ENCODE data around the gene UEVLD. TPM values are rescaled to one million over a fixed set of nuclear protein-coding genes. Genes with fewer than 3 reads are reported as not detected.

UEVLD gene
- total RNA-seq, 1 experiment from 2014 or later, result 23.1 TPM

DNA sequence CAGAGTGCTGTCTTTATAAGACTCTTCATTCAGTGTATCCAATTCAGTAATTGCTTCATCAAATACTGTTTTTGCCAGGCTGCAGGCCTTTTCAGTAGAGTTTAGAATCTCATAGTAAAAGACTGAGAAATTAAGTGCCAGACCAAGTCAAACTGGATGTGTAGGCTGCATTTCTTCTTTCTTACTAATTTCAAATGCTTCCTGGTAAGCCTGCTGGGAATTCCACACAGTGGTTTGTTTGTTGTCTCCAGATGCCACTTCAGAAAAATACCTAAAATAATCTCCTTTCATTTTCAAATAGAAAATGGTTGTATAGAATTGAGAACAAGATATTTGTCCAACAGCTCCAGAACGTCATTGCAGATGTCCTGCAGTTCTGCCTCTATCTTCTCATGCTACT, 98.2 kb downstream of the UEVLD start:
- intact Hi-C loops (cut with micrococcal nuclease; ENCODE audit: unreplicated experiment), result loop anchor here (5.0 to 10.0 kb wide), 3 partner anchors 93 to 248 kb away; no protein-coding TSS in a partner anchor
- H3K36me3 Mint-ChIP-seq (ENCODE audit: insufficient read depth, unreplicated experiment), result peaks cover 11% of the 10 kb centered on the region
- TSS peak; percentile 32 for BruUV-seq (replicated peaks)

GRCh38 chr11:18485913-18486528, 102.5 kb downstream of the UEVLD start:
- DNase-seq, result no peak
- Mint-ChIP-seq H3K27me3 (ENCODE audit: unreplicated experiment) (no peaks in the 10 kb centered on the region), H3K4me1 (ENCODE audit: low read depth, unreplicated experiment) (peaks cover 24% of the 10 kb centered on the region), H3K27ac (ENCODE audit: unreplicated experiment) (no peak overlapping the region), H3K9me3 (ENCODE audit: low read depth, unreplicated experiment) (no peaks in the 10 kb centered on the region), H3K36me3 (ENCODE audit: insufficient read depth, unreplicated experiment) (peaks cover 22% of the 10 kb centered on the region), H3K4me3 (ENCODE audit: low read depth, unreplicated experiment) (no peak overlapping the region)
- CTCF ChIA-PET, result no interaction called here
- intact Hi-C loops (cut with micrococcal nuclease; ENCODE audit: unreplicated experiment), result no loop called here
- TF ChIP-seq CTCF (IDR thresholded peaks at IDR 0.05; ENCODE audit: unreplicated experiment), result no peak
- no TSS peak for BruUV-seq (replicated peaks)

More for the DNA sequence above, 98.2 kb downstream of the UEVLD start:
- DNase-seq, result peak; percentile 17
- CTCF ChIA-PET, result interaction anchor here (1.0 kb wide), 1 partner anchor 231 kb away, joined by 3 read pairs; no protein-coding TSS in a partner anchor
- no peaks in the 10 kb centered on the region for H3K9me3 Mint-ChIP-seq (ENCODE audit: low read depth, unreplicated experiment)
- H3K27me3 Mint-ChIP-seq (ENCODE audit: unreplicated experiment), result no peaks in the 10 kb centered on the region
- H3K4me1 Mint-ChIP-seq (ENCODE audit: low read depth, unreplicated experiment), result peaks cover 45% of the 10 kb centered on the region
- peak overlapping the region; percentile 54 for H3K4me3 Mint-ChIP-seq (ENCODE audit: low read depth, unreplicated experiment)
- H3K27ac Mint-ChIP-seq (ENCODE audit: unreplicated experiment), result peak overlapping the region; percentile 75
- TF ChIP-seq CTCF (IDR thresholded peaks at IDR 0.05; ENCODE audit: unreplicated experiment), result no peak

Other genes starting within 250 kb of the UEVLD start
- gene LDHA, start 194.2 kb downstream of the UEVLD start, total RNA-seq (2022), result 635 and 721 TPM in 2 replicates
- gene LDHC, start 176.4 kb downstream of the UEVLD start, total RNA-seq (2022), result not detected in 2 replicates
- gene LDHAL6A, start 132.9 kb downstream of the UEVLD start, total RNA-seq (2022), result not detected in 2 replicates
- gene TSG101, start 61.8 kb downstream of the UEVLD start, total RNA-seq (2022), result 57.5 and 61.8 TPM in 2 replicates
- 5.5 and 7.3 TPM in 2 replicates for gene MISFA, start 11.1 kb upstream of the UEVLD start, total RNA-seq (2022)
- gene SPTY2D1, start 45.6 kb upstream of the UEVLD start, total RNA-seq (2022), result 32.1 and 37.5 TPM in 2 replicates
- 8.8 and 11.9 TPM in 2 replicates for gene TMEM86A, start 110.0 kb upstream of the UEVLD start, total RNA-seq (2022)
- not detected in 2 replicates for gene IGSF22, start 137.5 kb upstream of the UEVLD start, total RNA-seq (2022)
- not detected in 2 replicates for gene PTPN5, start 203.1 kb upstream of the UEVLD start, total RNA-seq (2022)